Measurements from ENCODE around the gene ZNF200.
"Not testable (repeated sequence)": the region's sequence is repeated elsewhere in the genome, so short reads cannot be mapped to it uniquely, and the experiment has no call there.

ZNF200 gene

DNA sequence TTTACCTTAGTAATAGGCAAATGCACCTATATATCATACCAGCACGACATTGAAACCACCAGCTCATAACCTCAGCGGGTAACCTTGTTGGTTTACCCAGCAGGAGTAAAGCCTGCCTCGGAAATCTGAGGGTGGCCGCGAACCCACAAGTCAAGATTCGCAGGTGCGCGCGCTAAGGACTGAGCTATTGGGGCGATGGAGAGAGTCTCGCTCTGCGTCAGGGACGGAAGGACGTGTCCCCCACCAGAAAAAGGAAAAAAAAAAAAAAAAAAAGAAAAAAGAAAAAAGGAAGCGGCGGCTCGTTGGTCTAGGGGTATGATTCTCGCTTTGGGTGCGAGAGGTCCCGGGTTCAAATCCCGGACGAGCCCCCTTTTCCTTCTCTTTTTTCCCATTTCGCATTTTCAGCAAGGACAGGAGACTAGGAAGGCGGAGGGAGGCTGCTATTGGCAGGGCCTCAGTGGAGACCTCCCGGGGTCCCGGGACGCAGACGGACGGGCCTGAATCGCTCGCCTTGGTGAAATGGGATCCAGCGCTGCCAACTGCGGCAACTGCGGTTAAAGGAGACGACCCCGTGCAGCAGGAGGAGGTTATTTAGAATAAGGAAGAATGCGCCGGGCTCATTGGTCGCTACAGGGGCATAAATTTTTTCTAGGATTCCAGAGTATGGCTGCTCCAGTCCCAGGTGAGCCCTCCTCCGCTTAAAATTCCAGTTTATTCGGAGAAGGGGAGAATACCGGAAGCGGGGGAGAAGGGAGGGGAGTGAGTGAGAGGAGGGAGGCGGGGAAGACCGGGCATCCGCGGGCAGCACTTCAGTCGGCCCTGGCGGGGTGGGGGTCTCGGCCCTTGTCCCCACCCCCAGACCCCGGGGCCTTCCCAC lies 46.9 kb downstream of the ZNF200 start, which contains the start of gene OR1F1:
Gene OR1F1, plus strand, starts transcription at position 407 of the 877 bp plus-strand sequence.
- peak within 1 kb of the TSS; percentile 69 for H3K4me3 ChIP-seq (ENCODE audit: low read depth, low read length)
- TF ChIP-seq, protein P1, sequence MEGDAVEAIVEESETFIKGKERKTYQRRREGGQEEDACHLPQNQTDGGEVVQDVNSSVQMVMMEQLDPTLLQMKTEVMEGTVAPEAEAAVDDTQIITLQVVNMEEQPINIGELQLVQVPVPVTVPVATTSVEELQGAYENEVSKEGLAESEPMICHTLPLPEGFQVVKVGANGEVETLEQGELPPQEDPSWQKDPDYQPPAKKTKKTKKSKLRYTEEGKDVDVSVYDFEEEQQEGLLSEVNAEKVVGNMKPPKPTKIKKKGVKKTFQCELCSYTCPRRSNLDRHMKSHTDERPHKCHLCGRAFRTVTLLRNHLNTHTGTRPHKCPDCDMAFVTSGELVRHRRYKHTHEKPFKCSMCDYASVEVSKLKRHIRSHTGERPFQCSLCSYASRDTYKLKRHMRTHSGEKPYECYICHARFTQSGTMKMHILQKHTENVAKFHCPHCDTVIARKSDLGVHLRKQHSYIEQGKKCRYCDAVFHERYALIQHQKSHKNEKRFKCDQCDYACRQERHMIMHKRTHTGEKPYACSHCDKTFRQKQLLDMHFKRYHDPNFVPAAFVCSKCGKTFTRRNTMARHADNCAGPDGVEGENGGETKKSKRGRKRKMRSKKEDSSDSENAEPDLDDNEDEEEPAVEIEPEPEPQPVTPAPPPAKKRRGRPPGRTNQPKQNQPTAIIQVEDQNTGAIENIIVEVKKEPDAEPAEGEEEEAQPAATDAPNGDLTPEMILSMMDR (IDR thresholded peaks at IDR 0.05; ENCODE audit: low read depth, low read length) = no peak

DNA sequence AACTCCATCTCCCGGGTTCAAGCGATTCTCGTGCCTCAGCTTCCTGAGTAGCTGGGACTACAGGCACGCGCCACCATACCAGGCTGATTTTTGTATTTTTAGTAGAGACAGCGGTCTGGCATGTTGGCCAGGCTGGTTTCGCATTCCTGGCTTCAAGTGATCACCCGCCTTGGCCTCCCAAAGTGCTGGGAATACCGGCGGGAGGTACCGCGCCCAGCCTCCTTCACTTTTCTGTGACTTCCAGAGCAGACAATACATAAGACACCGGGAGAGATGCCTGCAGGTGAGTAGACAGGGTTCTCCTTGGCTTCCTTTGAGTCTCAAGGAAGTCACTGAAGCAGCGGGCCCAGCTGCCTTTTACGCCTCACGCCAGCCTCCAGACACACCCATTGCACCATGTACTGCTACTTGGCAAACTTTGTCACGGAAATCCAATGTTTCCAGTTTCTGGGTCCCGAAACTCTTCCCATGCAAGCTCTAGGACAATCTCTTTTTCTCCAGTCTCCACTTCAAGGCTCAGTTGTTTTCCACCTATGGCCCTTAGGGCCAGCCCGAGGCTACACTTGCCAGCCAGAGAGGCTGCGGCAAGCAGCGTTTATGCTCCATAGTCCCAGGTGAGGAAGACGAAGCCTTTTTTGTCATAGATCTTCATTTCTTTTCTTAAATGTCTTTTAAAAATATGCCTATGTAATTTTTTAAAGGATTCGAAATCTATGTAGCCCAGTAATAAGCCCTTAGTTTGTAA lies 47.8 kb downstream of the ZNF200 start:
- no peak overlapping the region for H3K4me3 ChIP-seq (ENCODE audit: low read depth, low read length)
- TF ChIP-seq, protein P1 (IDR thresholded peaks at IDR 0.05; ENCODE audit: low read depth, low read length) = no peak

DNA sequence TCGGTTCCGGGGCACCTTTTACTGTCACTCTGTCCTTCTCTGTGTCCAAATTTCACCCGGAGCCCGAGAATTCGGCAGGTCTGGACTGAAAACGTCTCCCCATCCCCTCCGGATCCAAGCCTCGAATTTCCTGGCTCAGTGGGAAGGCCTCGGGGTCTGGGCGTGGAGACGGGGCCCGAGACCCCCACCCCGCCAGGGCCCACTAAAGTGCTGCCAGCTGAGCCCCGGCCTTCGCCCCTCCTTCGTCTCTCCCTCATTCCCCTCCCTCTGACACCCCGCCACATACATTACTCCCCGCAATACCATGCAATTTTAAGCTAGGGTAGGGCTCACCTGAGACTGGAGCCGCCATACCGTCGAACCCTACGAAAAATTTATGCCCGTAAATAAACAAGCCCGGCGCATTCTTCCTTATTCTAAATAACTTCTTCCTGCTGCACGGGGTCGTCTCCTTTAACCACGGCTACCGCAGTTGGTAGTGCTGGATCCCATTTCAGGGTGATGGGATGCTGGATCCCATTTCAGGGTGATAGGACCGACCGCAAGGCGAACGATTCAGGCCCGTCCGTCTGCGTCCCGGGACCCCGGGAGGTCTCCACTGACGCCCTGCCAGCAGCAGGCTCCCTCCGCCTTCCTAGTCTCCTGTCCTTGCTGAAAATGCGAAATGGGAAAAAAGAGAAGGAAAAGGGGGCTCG lies 51.4 kb downstream of the ZNF200 start:
- TF ChIP-seq, protein P1 (IDR thresholded peaks at IDR 0.05; ENCODE audit: low read depth, low read length) = peak; percentile 29
- peak overlapping the region; percentile 66 for H3K4me3 ChIP-seq (ENCODE audit: low read depth, low read length)

DNA sequence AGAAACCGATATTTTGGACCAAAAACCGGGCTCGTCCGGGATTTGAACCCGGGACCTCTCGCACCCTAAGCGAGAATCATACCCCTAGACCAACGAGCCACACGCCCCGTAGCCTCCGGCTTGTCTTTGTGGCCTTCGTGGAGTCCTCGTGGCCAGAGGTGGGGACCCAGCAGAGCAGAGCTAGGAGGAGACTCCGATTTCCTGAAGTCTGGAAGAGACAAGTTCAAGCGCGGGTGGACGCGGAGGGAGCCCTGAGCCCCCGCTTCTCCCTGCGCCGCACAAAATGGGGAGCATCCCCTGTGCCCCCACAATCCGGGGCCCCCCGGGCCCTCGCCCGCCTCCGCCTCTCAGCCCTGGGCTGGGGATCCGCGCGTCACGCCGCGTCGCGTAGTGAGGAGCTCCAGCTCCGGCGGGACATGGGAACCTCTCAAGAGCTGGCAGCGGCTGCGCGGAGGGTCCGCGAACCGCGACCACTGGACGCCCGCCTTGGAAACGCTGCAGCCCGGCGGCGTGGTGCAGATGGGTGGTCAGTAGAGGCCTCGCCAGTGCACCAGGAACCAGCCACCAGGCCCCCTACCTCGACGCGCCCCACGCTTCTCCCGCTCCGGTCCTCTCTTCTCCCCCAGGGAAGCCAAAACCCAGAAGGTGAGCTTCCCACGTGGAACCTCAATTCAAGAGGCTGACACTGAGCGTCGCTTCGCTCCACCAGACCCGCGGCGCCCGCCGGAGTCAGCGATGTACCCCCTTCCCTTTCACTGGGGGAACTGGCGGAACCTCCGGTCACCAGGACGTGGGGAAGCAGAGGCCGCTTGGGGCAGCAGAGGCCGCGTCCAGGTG lies 52.1 kb downstream of the ZNF200 start:
- H3K4me3 ChIP-seq (ENCODE audit: low read depth, low read length) = peak overlapping the region; percentile 66

DNA sequence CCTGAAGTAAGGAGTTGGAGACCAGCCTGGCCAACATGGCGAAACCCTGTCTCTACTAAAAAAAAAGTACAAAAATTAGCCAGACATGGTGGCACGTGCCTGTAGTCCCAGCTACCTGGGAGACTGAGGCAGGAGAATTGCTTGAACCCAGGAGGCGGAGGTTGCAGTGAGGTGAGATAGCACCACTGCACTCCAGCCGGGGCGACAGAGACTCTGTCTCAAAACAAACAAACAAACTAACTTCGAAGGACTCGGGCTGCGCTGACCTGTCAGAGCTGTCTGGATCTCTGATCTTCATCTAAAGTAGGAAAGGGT lies 52.7 kb downstream of the ZNF200 start:
- not testable (repeated sequence) for H3K4me3 ChIP-seq (ENCODE audit: low read depth, low read length)

More for the DNA sequence above, 52.1 kb downstream of the ZNF200 start:
- TF ChIP-seq, protein P1 (IDR thresholded peaks at IDR 0.05; ENCODE audit: low read depth, low read length) = no peak

DNA sequence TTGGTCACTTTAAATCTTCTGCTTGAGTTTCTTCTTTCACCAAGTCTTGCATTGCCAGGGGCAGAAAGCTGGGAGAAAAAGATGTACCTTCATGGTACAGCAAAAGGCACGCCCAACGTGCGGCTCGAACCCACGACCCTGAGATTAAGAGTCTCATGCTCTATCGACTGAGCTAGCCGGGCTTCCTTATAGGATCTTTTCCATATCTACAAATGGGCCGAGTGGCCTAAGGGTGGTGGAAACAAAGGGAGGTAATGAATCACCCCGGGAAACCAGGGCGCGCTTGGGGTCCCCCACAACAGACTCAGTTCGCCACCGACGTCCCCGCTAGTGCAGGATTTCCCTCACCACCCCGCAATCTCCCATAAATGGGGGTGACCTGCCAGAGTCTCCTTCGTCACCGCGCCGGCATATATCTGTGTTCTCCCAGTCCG lies 54.5 kb downstream of the ZNF200 start:
- H3K4me3 ChIP-seq (ENCODE audit: low read depth, low read length) = no peak overlapping the region
- TF ChIP-seq, protein P1 (IDR thresholded peaks at IDR 0.05; ENCODE audit: low read depth, low read length) = no peak

DNA sequence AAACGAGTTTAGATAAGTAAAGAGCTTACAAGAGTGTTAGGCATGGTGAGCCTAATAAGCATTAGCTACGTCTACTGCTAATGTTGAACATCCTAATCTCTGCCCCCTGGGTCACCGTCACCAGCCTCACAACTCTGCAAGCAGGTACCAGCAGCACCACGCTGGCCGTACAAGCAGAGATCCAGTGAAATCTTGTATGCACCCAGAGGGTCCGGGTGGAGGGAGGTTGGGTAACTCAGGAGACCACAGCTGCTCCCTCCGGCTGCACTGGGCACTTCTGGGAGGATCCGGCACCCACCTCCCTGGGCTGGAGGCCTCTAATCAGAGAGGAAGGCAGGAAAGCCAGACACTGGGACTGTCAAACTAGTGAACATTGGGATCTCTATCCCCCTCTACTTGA lies 55.3 kb downstream of the ZNF200 start:
- H3K4me3 ChIP-seq (ENCODE audit: low read depth, low read length) = no peak overlapping the region
- TF ChIP-seq, protein P1 (IDR thresholded peaks at IDR 0.05; ENCODE audit: low read depth, low read length) = no peak
